IPS DF 6.9 (cell line): ENCODE measurements around the gene ELAC2.

ENCODE experiments used
- DNase-seq: peaks from one replicate; pipeline ENCODE4 v3.0.0-alpha.2; 2013; ENCODE audit warnings: low read depth, low spot score
- H3K27ac ChIP-seq: one replicate; pipeline ENCODE4 v1.5.1; 2013; ENCODE audit warnings: low read length, control low read depth
- H3K27me3 ChIP-seq: 2 replicates; pipeline ENCODE4 v1.6.1; 2013; ENCODE audit warnings: mild to moderate bottlenecking, low read length; ENCODE audit not compliant: control insufficient read depth, insufficient read depth
- H3K36me3 ChIP-seq: 2 replicates; pipeline ENCODE4 v1.6.1; 2013; ENCODE audit warnings: low read length; ENCODE audit not compliant: control insufficient read depth, insufficient read depth
- H3K4me1 ChIP-seq: 2 replicates; pipeline ENCODE4 v1.6.1; 2013; ENCODE audit warnings: low read length; ENCODE audit not compliant: control insufficient read depth, insufficient read depth
- H3K4me3 ChIP-seq: 2 replicates; pipeline ENCODE4 v1.5.1; 2013; ENCODE audit warnings: mild to moderate bottlenecking, low read length
- H3K9me3 ChIP-seq: 2 replicates; pipeline ENCODE4 v1.6.1; 2013; ENCODE audit warnings: low read length, inconsistent platforms; ENCODE audit not compliant: control insufficient read depth, insufficient read depth
- WGBS: extraction: QIAGEN DNeasy Blood & Tissue Kit; methylation state at CpG from one replicate; pipeline ENCODE4 v1.1.7; 2013; ENCODE audit warnings: mixed read lengths, missing lambda C conversion rate; ENCODE audit not compliant: insufficient read length, insufficient coverage; 5-methylcytosine and 5-hydroxymethylcytosine counted together

The ELAC2 gene

GRCh38 chr17:12961655-12962054 lies 56.2 kb downstream of the ELAC2 start:
- Histone ChIP-seq H3K4me3 (no peak overlapping the region), H3K27ac (no peak overlapping the region), H3K9me3 (no peaks in the 10 kb centered on the region), H3K36me3 (no peaks in the 10 kb centered on the region), H3K4me1 (no peaks in the 10 kb centered on the region), H3K27me3 (no peaks in the 10 kb centered on the region)
- no peak for DNase-seq
- WGBS = no CpG with 5 or more reads among the region's 4 CpGs

GRCh38 chr17:12959441-12959840 lies 58.4 kb downstream of the ELAC2 start:
- no peak for DNase-seq
- Histone ChIP-seq H3K27me3 (no peaks in the 10 kb centered on the region), H3K4me1 (no peaks in the 10 kb centered on the region), H3K4me3 (no peak overlapping the region), H3K27ac (no peak overlapping the region), H3K9me3 (no peaks in the 10 kb centered on the region), H3K36me3 (no peaks in the 10 kb centered on the region)
- WGBS = no CpG with 5 or more reads among the region's 8 CpGs

- DNase-seq = no peak
- no peak overlapping the region for H3K4me3 ChIP-seq
- no peaks in the 10 kb centered on the region for H3K27me3 ChIP-seq
- no peaks in the 10 kb centered on the region for H3K36me3 ChIP-seq
- H3K27ac ChIP-seq = no peak overlapping the region
- no CpG with 5 or more reads among the region's 12 CpGs for WGBS
- no peaks in the 10 kb centered on the region for H3K9me3 ChIP-seq
- H3K4me1 ChIP-seq = no peaks in the 10 kb centered on the region
Observed at GRCh38 chr17:12958786-12959185, 59.0 kb downstream of the ELAC2 start.

- Histone ChIP-seq H3K4me3 (no peak overlapping the region), H3K9me3 (no peaks in the 10 kb centered on the region), H3K36me3 (no peaks in the 10 kb centered on the region), H3K27ac (no peak overlapping the region), H3K27me3 (no peaks in the 10 kb centered on the region), H3K4me1 (no peaks in the 10 kb centered on the region)
- DNase-seq = no peak
- no CpG with 5 or more reads among the region's 5 CpGs for WGBS
Observed at GRCh38 chr17:12955521-12955920, 62.3 kb downstream of the ELAC2 start.

- Histone ChIP-seq H3K4me1 (no peaks in the 10 kb centered on the region), H3K27ac (no peak overlapping the region), H3K27me3 (no peaks in the 10 kb centered on the region), H3K36me3 (no peaks in the 10 kb centered on the region), H3K4me3 (no peak overlapping the region), H3K9me3 (no peaks in the 10 kb centered on the region)
- no peak for DNase-seq
- no CpG with 5 or more reads among the region's 13 CpGs for WGBS
Observed at GRCh38 chr17:12953156-12953555, 64.7 kb downstream of the ELAC2 start.

GRCh38 chr17:12952012-12952411 lies 65.8 kb downstream of the ELAC2 start:
- Histone ChIP-seq H3K9me3 (no peaks in the 10 kb centered on the region), H3K36me3 (no peaks in the 10 kb centered on the region), H3K27me3 (no peaks in the 10 kb centered on the region), H3K27ac (no peak overlapping the region), H3K4me3 (no peak overlapping the region), H3K4me1 (no peaks in the 10 kb centered on the region)
- WGBS = no CpG with 5 or more reads among the region's 4 CpGs
- no peak for DNase-seq

GRCh38 chr17:12947047-12947446 lies 70.8 kb downstream of the ELAC2 start:
- H3K9me3 ChIP-seq = no peaks in the 10 kb centered on the region
- no CpG with 5 or more reads among the region's 4 CpGs for WGBS
- no peak for DNase-seq
- no peaks in the 10 kb centered on the region for H3K4me1 ChIP-seq
- H3K4me3 ChIP-seq = no peak overlapping the region
- H3K36me3 ChIP-seq = no peaks in the 10 kb centered on the region
- H3K27me3 ChIP-seq = no peaks in the 10 kb centered on the region
- H3K27ac ChIP-seq = no peak overlapping the region
